ENCODE data around the gene PEX6. TPM values are rescaled to one million over a fixed set of nuclear protein-coding genes. Genes with fewer than 3 reads are reported as not detected.

PEX6 gene
- total RNA-seq, 1 donor from 2014 or later: 33.3 TPM

DNA sequence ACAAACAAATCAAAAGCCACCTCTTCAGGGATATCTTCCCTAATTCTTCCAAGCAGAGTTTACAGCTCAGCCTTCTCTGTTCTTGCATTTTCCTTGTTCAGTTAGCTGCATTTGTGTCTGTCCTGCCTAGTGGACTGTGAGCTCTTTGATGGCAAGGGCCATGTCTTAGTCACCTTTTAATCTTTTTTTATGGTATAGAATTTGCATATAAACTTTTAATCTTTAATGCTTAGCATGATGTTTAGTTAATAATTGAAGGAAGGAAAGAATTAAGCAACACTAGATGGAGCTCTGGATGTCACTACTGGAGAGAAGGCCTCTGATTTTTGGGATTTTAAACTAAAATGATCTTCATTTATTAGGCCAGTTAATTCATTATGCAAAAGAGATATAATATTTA is 17.5 kb upstream of the PEX6 start:
- TF ChIP-seq, protein P1, sequence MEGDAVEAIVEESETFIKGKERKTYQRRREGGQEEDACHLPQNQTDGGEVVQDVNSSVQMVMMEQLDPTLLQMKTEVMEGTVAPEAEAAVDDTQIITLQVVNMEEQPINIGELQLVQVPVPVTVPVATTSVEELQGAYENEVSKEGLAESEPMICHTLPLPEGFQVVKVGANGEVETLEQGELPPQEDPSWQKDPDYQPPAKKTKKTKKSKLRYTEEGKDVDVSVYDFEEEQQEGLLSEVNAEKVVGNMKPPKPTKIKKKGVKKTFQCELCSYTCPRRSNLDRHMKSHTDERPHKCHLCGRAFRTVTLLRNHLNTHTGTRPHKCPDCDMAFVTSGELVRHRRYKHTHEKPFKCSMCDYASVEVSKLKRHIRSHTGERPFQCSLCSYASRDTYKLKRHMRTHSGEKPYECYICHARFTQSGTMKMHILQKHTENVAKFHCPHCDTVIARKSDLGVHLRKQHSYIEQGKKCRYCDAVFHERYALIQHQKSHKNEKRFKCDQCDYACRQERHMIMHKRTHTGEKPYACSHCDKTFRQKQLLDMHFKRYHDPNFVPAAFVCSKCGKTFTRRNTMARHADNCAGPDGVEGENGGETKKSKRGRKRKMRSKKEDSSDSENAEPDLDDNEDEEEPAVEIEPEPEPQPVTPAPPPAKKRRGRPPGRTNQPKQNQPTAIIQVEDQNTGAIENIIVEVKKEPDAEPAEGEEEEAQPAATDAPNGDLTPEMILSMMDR (IDR thresholded peaks at IDR 0.05): no peak
- no peak overlapping the region for H3K27ac ChIP-seq
- no peaks in the 10 kb centered on the region for H3K27me3 ChIP-seq (ENCODE audit: low read depth)
- DNase-seq (no peak), ATAC-seq (no peak)
- no peak overlapping the region for H3K4me3 ChIP-seq
- intact Hi-C loops (cut with DNase I): no loop called here
- H3K36me3 ChIP-seq: peaks cover 5% of the 10 kb centered on the region
- H3K4me1 ChIP-seq: no peaks in the 10 kb centered on the region
- no peaks in the 10 kb centered on the region for H3K9me3 ChIP-seq

DNA sequence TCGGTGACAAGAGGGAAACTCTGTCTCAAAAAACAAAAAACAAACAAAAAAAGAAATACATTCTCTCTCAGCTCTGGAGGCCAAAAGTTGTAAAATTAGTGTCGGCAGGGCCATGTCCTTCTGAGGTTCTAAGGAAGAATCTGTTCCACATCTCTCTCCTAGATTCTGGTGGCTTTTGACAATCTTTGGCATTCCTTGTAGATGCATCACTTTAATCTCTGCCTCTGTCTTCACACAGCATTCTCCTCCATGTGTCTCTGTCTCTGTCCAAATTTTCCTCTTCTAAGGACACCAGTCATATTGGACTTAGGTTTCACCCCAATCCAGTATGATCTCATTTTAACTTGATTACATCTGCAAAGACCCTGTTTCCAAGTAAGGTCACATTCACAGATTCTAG is 14.5 kb upstream of the PEX6 start:
- ATAC-seq (no peak), DNase-seq (no peak)
- Histone ChIP-seq H3K36me3 (peaks cover 32% of the 10 kb centered on the region), H3K4me1 (peaks cover under 1% of the 10 kb centered on the region), H3K4me3 (no peak overlapping the region), H3K27ac (no peak overlapping the region), H3K9me3 (no peaks in the 10 kb centered on the region), H3K27me3 (ENCODE audit: low read depth) (no peaks in the 10 kb centered on the region)
- intact Hi-C loops (cut with DNase I): no loop called here
- TF ChIP-seq, protein P1 (IDR thresholded peaks at IDR 0.05): no peak

DNA sequence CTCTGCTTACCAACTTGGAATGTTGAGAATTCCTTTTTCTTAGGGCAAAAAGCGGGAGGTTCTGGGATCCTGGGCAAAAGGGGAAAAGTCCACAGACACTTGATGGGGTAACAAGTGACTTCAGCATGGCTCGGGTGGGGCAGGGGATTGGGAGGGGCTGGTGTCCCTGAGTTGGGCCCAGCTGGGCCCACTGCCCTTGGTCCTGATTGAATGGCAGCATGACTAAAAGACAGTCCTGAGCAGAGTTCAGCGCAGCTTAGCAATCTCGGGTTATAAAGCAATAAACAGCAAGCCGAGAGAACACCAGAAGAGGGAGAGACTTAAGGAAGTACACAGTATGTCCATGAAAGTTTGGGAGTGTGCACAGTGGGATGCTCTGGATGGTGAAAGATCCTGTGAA is 10.9 kb upstream of the PEX6 start:
- Histone ChIP-seq H3K27me3 (ENCODE audit: low read depth) (no peaks in the 10 kb centered on the region), H3K27ac (no peak overlapping the region), H3K36me3 (peaks cover 34% of the 10 kb centered on the region), H3K4me3 (no peak overlapping the region), H3K9me3 (no peaks in the 10 kb centered on the region), H3K4me1 (peaks cover 35% of the 10 kb centered on the region)
- DNase-seq (no peak), ATAC-seq (no peak)
- TF ChIP-seq, protein P1 (IDR thresholded peaks at IDR 0.05): no peak
- intact Hi-C loops (cut with DNase I): no loop called here

DNA sequence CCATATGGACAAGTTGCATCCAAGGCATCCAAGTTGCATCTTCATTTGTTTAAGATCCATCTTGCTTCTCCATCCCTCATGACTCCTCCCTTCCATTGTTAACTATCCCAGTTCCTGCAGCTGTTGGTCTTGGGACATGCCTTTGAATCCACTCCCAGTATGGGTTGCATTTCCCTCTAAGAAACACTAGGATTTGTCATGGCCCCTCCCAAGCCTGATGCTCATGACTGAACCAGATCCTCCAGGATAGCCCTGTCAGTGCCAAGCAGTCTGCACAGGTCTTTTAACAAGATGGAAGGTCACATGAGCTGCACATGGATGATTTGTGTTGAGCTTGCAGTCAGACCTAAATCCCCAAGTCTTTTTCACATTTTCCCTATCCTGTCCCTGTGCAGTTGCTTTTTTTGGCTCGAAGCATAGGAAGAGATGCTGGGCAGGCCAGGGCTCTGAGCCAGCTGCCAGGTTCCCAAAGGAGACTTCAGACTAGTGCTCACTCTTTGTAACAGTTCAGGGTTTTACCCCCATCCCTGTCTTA is 9.6 kb upstream of the PEX6 start:
- H3K36me3 ChIP-seq: peaks cover 34% of the 10 kb centered on the region
- no peaks in the 10 kb centered on the region for H3K9me3 ChIP-seq
- H3K4me3 ChIP-seq: no peak overlapping the region
- peaks cover 39% of the 10 kb centered on the region for H3K4me1 ChIP-seq
- TF ChIP-seq, protein P1 (IDR thresholded peaks at IDR 0.05): no peak
- intact Hi-C loops (cut with DNase I): no loop called here
- DNase-seq: no peak
- ATAC-seq: no peak
- H3K27me3 ChIP-seq (ENCODE audit: low read depth): no peaks in the 10 kb centered on the region
- H3K27ac ChIP-seq: no peak overlapping the region

DNA sequence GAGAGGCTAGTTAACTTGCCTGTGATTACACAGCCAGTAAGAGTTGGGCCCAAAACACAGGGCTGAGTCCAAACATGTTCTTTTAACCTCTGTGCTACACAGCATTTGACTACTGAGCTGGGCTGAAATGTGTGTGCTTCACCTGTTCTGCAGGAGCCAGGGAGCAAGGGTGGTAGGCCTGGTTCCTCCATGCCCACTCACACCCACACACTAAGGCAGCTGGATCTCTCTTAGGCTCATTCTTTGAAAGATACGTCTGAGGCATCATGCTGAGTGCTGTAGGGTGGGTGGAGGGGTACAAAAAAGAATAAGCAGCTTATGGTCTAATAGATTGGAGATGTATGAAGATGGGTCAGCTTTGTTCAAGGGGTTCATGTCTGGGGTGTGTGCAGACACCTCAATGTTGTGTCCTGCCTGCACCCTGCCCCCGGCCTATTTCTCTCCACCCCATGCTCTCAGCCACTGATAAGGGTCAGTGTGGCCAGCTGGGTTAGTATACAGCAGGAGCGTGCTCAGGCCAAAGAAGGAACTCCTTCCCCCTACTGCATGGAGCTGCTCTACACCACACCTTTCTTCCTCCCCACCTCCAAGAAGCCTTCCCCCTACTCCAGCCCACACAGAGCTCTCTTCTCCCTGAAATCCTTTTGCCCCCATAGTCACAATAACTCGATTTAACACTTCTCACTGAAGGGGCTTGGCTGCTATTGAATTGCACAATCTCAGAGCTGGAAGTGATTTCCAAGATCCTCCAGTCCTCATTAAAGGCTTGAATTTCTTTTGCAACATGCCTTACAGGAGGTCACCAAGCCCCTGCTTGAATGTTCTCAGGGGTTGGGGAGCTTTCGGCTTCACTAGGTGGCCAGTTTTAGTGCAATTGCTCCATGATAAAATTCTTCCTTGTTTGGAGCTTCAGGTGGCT is 8.8 kb upstream of the PEX6 start:
- intact Hi-C loops (cut with DNase I): no loop called here
- Histone ChIP-seq H3K9me3 (no peaks in the 10 kb centered on the region), H3K27me3 (ENCODE audit: low read depth) (no peaks in the 10 kb centered on the region), H3K36me3 (peaks cover 34% of the 10 kb centered on the region), H3K27ac (no peak overlapping the region), H3K4me3 (no peak overlapping the region), H3K4me1 (peaks cover 41% of the 10 kb centered on the region)
- DNase-seq (no peak), ATAC-seq (no peak)
- TF ChIP-seq, protein P1 (IDR thresholded peaks at IDR 0.05): no peak

Data from lower lobe of right lung (tissue), 2 donors.